H1 (cell line): Measurements from ENCODE around the gene ATF7IP2. TPM values are rescaled to one million over a fixed set of nuclear protein-coding genes. Genes with fewer than 3 reads are reported as not detected.

Source experiments
- CTCF ChIA-PET: fragments of 300-600 bp; sonication (Branson Sonifier 250); formaldehyde crosslinking; loops from one replicate; lab custom pipeline; 2021; ENCODE audit not compliant: partially characterized antibody; lab: Charles Lee
- POLR2A ChIA-PET: fragments of 300-600 bp; sonication (Branson Sonifier 250); formaldehyde crosslinking; loops from one replicate; lab custom pipeline; 2021; ENCODE audit warnings: inconsistent platforms; ENCODE audit not compliant: partially characterized antibody; lab: Charles Lee
- DNase-seq, 2 experiments: peaks; one replicate each; pipeline versions ENCODE4 v3.0.0 to v3.0.0-alpha.2; 2010 to 2022; ENCODE audit warnings: low spot score in 2 of 2, low read depth in 1 of 2, mixed read lengths in 1 of 2
- FAIRE-seq: peaks from 2 replicates; lab custom pipeline; 2011; peaks lifted over from hg19 to GRCh38; lab: Jason Lieb, UNC
- H2AFZ ChIP-seq: 2 replicates; pipeline ENCODE4 v1.8.1; 2012; ENCODE audit warnings: low read length, inconsistent platforms
- H2AK5ac ChIP-seq: 2 replicates; pipeline ENCODE4 v1.6.1; 2013; ENCODE audit warnings: low read depth, low read length
- H2BK120ac ChIP-seq: replicated peaks from 2 replicates; pipeline ENCODE3; 2013; ENCODE audit warnings: low read depth, low read length, inconsistent platforms
- H2BK12ac ChIP-seq: 2 replicates; pipeline ENCODE4 v1.6.1; 2013; ENCODE audit warnings: low read depth, low read length
- H2BK15ac ChIP-seq: 2 replicates; pipeline ENCODE4 v1.6.1; 2013; ENCODE audit warnings: low read length
- H2BK20ac ChIP-seq: 2 replicates; pipeline ENCODE4 v1.6.1; 2013; ENCODE audit warnings: low read length
- H2BK5ac ChIP-seq: 2 replicates; pipeline ENCODE4 v1.6.1; 2013; ENCODE audit warnings: low read depth, low read length
- H3K14ac ChIP-seq: 2 replicates; pipeline ENCODE4 v1.6.1; 2013; ENCODE audit warnings: inconsistent platforms; ENCODE audit not compliant: insufficient read length
- H3K18ac ChIP-seq: 2 replicates; pipeline ENCODE4 v1.6.1; 2013; ENCODE audit warnings: low read length; ENCODE audit errors: extremely low read depth
- H3K23ac ChIP-seq: 2 replicates; pipeline ENCODE4 v1.6.1; 2013; ENCODE audit warnings: inconsistent platforms; ENCODE audit not compliant: insufficient read length
- H3K23me2 ChIP-seq: 2 replicates; pipeline ENCODE4 v1.6.1; 2013; ENCODE audit warnings: low read depth, low read length
- H3K27ac ChIP-seq: 2 replicates; pipeline ENCODE4 v1.6.1; 2011; ENCODE audit warnings: low read depth, low read length, inconsistent platforms
- H3K27me3 ChIP-seq, 4 experiments: replicated peaks in 1 of 4; 1 replicate in 1 of 4; 2 replicates in 3 of 4; pipeline versions ENCODE4 v1.6.1 to v1.8.1; 2011 to 2013; ENCODE audit warnings: low read length in 3 of 4, mild to moderate bottlenecking in 3 of 4, inconsistent platforms in 2 of 4, mixed read lengths in 2 of 4, moderate library complexity in 1 of 4; ENCODE audit not compliant: control insufficient read depth in 3 of 4, insufficient read depth in 3 of 4; ENCODE audit errors: extremely low read depth in 1 of 4
- H3K36me3 ChIP-seq, 4 experiments: 2 replicates each; pipeline versions ENCODE4 v1.6.1 to v1.8.1; 2011 to 2013; ENCODE audit warnings: mild to moderate bottlenecking in 4 of 4, low read length in 3 of 4, moderate library complexity in 2 of 4, control low read depth in 1 of 4, inconsistent platforms in 1 of 4; ENCODE audit not compliant: insufficient read depth in 4 of 4, control insufficient read depth in 2 of 4
- H3K4ac ChIP-seq: replicated peaks from 2 replicates; pipeline ENCODE3; 2013; ENCODE audit warnings: low read length, low read depth, mixed read lengths, inconsistent platforms; ENCODE audit not compliant: insufficient read length
- H3K4me1 ChIP-seq, 4 experiments: replicated peaks in 1 of 4; 1 replicate in 1 of 4; 2 replicates in 3 of 4; pipeline versions ENCODE4 v1.6.1 to v1.8.1; 2011 to 2013; ENCODE audit warnings: low read length in 3 of 4, inconsistent platforms in 2 of 4, mixed read lengths in 1 of 4; ENCODE audit not compliant: insufficient read depth in 4 of 4, control insufficient read depth in 3 of 4
- H3K4me2 ChIP-seq, 2 experiments: 2 replicates each; pipeline versions ENCODE4 v1.6.1 to v1.8.1; 2011 to 2013; ENCODE audit warnings: low read depth in 2 of 2, low read length in 2 of 2, control low read depth in 1 of 2, inconsistent platforms in 1 of 2, mild to moderate bottlenecking in 1 of 2; ENCODE audit not compliant: insufficient read depth in 1 of 2
- H3K4me3 ChIP-seq, 4 experiments: fragments of 200-600, 300-600 bp in 1 of 4; sonication (generic), shearing (Covaris generic), sonication (Bioruptor Twin) in 1 of 4; 2 replicates each; pipeline versions ENCODE4 v1.5.1 to v1.8.1; 2011 to 2016; ENCODE audit warnings: low read length in 4 of 4, low read depth in 3 of 4, control low read depth in 2 of 4, inconsistent platforms in 2 of 4, mild to moderate bottlenecking in 2 of 4, mixed read lengths in 1 of 4, moderate library complexity in 1 of 4; ENCODE audit not compliant: insufficient read depth in 2 of 4; ENCODE audit errors: extremely low read depth in 1 of 4
- H3K56ac ChIP-seq: replicated peaks from 2 replicates; pipeline ENCODE3; 2013; ENCODE audit warnings: low read depth, mild to moderate bottlenecking, mixed read lengths, low read length, inconsistent platforms; ENCODE audit not compliant: insufficient read length
- H3K79me1 ChIP-seq: 2 replicates; pipeline ENCODE4 v1.6.1; 2013; ENCODE audit warnings: low read depth, low read length, control low read depth
- H3K79me2 ChIP-seq, 2 experiments: 2 replicates each; pipeline versions ENCODE4 v1.6.1 to v1.8.1; 2012 to 2013; ENCODE audit warnings: low read length in 2 of 2, mild to moderate bottlenecking in 2 of 2, inconsistent platforms in 1 of 2; ENCODE audit not compliant: insufficient read depth in 2 of 2, control insufficient read depth in 1 of 2
- H3K9ac ChIP-seq, 4 experiments: replicated peaks in 1 of 4; 1 replicate in 1 of 4; 2 replicates in 3 of 4; pipeline versions ENCODE4 v1.6.1 to v1.8.1; 2011 to 2013; ENCODE audit warnings: low read depth in 3 of 4, low read length in 3 of 4, control low read depth in 2 of 4, mild to moderate bottlenecking in 2 of 4, moderate library complexity in 2 of 4, inconsistent platforms in 1 of 4; ENCODE audit errors: extremely low read depth in 1 of 4
- H3K9me3 ChIP-seq, 2 experiments: 2 replicates each; pipeline versions ENCODE4 v1.6.1 to v1.8.1; 2012 to 2013; ENCODE audit warnings: mild to moderate bottlenecking in 2 of 2, moderate library complexity in 2 of 2, control low read depth in 1 of 2, inconsistent platforms in 1 of 2, low read depth in 1 of 2, low read length in 1 of 2, mixed read lengths in 1 of 2; ENCODE audit not compliant: insufficient read depth in 2 of 2
- H4K20me1 ChIP-seq, 2 experiments: replicated peaks in 1 of 2; 2 replicates each; pipeline versions ENCODE3 to v1.8.1; 2011 to 2013; ENCODE audit warnings: inconsistent platforms in 2 of 2, low read length in 2 of 2, mild to moderate bottlenecking in 1 of 2; ENCODE audit not compliant: insufficient read depth in 2 of 2, control insufficient read depth in 1 of 2
- H4K5ac ChIP-seq: 2 replicates; pipeline ENCODE4 v1.6.1; 2013; ENCODE audit warnings: low read length, low read depth, mixed read lengths, inconsistent platforms; ENCODE audit not compliant: insufficient read length
- H4K8ac ChIP-seq: 2 replicates; pipeline ENCODE4 v1.8.0; 2013; ENCODE audit warnings: mild to moderate bottlenecking, moderate library complexity, low read length, inconsistent platforms; ENCODE audit not compliant: insufficient read depth; ENCODE audit errors: extremely low read depth
- H4K91ac ChIP-seq: replicated peaks from 2 replicates; pipeline ENCODE3; 2013; ENCODE audit warnings: low read length, mixed read lengths, inconsistent platforms; ENCODE audit not compliant: insufficient read length
- GABPA ChIP-seq: IDR thresholded peaks from 2 replicates; pipeline ENCODE4 v1.6.1; 2011; ENCODE audit warnings: mild to moderate bottlenecking, low read length, moderate library complexity, borderline replicate concordance; ENCODE audit not compliant: insufficient read depth
- WGBS, 2 experiments: shearing (Covaris generic) in 1 of 2; methylation state at CpG; one replicate each; pipeline versions ENCODE4 v1.1.6 to v1.1.7; 2013 to 2015; ENCODE audit warnings: low lambda C conversion rate in 2 of 2, mixed read lengths in 2 of 2, inconsistent platforms in 1 of 2, low coverage in 1 of 2, missing lambda C conversion rate in 1 of 2; ENCODE audit not compliant: insufficient replicate concordance in 2 of 2, insufficient coverage in 1 of 2, insufficient read length in 1 of 2; ENCODE audit errors: extremely low coverage in 1 of 2, missing lambda C conversion rate in 1 of 2; 5-methylcytosine and 5-hydroxymethylcytosine counted together
- polyA plus RNA-seq, 7 experiments: library from polyadenylated mRNA; depleted of rRNA in 3 of 7; stranded (reverse) in 5 of 7; unstranded in 2 of 7; fragments of >200 nt in 5 of 7; fragments of 200-250 nt in 2 of 7; gene quantifications; 1 replicate in 5 of 7; 2 replicates in 1 of 7; 4 replicates in 1 of 7; pipeline versions ENCODE4 v1.2.1 to v1.2.3, GENCODE V29; 2011 to 2013; ENCODE audit warnings: missing spikeins in 2 of 7, mixed read lengths in 2 of 7
- total RNA-seq: library from RNA; stranded (reverse); fragmentation: NEBNext Ultra II Directional; extraction: Animal tissue kit (Norgen Biotek cat#: 25700); gene quantifications from 2 replicates; pipeline ENCODE4 v1.2.1, GENCODE V29; 2021

The ATF7IP2 gene
- total and polyA plus RNA-seq, 2 of the 8 experiments (the other 6 are each of a cell fraction or from before 2014, with no cell fraction given) = 28.7 to 32.8 TPM

DNA sequence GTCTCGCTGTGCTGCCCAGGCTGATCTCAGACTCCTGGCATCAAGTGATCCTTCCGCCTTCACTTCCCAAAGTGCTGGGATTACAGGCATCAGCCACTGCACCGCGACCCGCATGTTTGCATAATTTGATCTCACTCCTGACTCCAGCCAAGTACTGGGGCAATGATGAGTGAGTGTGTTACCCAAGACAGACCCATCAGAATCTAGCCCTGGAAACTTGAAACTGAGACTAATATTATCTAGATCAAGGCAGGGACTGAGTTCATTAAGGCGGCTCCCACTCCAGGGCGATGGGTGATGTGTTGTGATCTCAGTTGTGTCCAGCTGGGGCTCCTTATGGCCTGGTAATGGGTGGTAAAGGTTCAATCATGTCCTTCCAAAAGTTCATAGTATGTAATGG lies 141.1 kb downstream of the ATF7IP2 start:
- H3K27ac ChIP-seq = no peak overlapping the region
- no peak overlapping the region for H3K56ac ChIP-seq
- H3K18ac ChIP-seq = no peak overlapping the region
- H3K23ac ChIP-seq = no peak overlapping the region
- no peaks in the 10 kb centered on the region for H3K23me2 ChIP-seq
- TF ChIP-seq GABPA = no peak
- TF ChIP-seq, all 59 proteins: peak for 0
- 92% methylated on average over 7 of the region's 7 CpGs; no CpG with 5 or more reads in 1 of the 2 experiments for WGBS, 2 experiments
- no peak overlapping the region for H2BK15ac ChIP-seq
- no peak overlapping the region for H2BK120ac ChIP-seq
- no peak overlapping the region for H4K8ac ChIP-seq
- H3K79me2 ChIP-seq = no peaks in the 10 kb centered on the region
- H2BK12ac ChIP-seq = no peak overlapping the region
- no peak overlapping the region for H2BK5ac ChIP-seq
- H3K36me3 ChIP-seq = no peaks in the 10 kb centered on the region; a peak in 1 of 8 replicates
- H2AK5ac ChIP-seq = no peak overlapping the region
- no peak overlapping the region for H4K5ac ChIP-seq
- H4K20me1 ChIP-seq = no peaks in the 10 kb centered on the region
- H3K14ac ChIP-seq = no peak overlapping the region
- H2BK20ac ChIP-seq = no peak overlapping the region
- H2AFZ ChIP-seq = no peak overlapping the region
- H3K27me3 ChIP-seq = no peaks in the 10 kb centered on the region
- no peaks in the 10 kb centered on the region for H3K4me1 ChIP-seq
- FAIRE-seq (no peak), DNase-seq (no peak)
- no peak overlapping the region for H3K9ac ChIP-seq
- no peak overlapping the region for H4K91ac ChIP-seq
- H3K4ac ChIP-seq = no peak overlapping the region
- no peaks in the 10 kb centered on the region for H3K9me3 ChIP-seq
- no peaks in the 10 kb centered on the region for H3K79me1 ChIP-seq
- no peak overlapping the region for H3K4me3 ChIP-seq
- CTCF ChIA-PET = interaction anchor here (0.9 kb wide), 1 partner anchor 33 kb away, joined by 4 read pairs; no protein-coding TSS in a partner anchor
- POLR2A ChIA-PET = no interaction called here
- H3K4me2 ChIP-seq = no peak overlapping the region
